ENCODE data around the gene MT3.

The MT3 gene

DNA sequence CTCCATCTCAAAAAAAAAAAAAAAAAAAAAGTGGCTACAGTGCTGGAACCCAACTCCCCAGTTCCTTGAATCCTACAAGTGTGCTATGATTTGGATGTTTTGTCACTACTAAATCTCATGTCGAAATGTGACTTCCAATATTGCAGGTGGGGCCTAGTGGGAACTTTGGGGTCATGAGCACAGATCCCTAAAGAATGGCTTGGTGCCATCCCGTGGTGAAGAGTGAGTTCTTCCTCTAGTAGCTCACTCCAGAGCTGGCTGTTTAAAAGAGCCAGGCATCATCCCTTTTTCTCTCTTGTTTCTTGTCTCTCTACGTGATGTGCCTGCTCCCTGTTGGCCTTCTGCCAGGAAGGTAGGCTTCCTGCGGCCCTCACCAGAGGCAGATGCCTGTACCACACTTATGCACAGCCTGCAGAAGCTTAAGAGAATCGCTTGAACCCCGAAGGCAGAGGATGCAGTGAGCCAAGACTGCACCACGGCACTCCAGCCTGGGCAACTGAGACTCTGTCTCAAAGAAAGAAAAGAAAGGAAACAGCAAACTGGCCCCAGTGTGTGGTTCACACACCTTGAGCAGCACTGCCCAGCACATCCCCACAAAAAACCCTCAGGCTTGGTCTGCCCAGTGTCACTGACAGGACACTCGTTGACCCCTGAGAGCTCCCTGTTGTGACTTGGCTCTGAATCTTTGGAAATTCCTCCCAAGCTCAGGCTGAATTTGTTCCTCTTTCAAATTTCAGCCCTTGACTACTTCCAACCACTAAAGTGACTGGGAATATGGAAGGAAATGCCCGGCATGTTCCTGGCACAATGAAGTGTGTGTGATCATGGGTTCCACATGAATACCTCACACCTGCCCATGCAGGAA is 39.4 kb downstream of the MT3 start:
- DNase-seq (ENCODE audit: low read depth, low spot score), result no peak
- Histone ChIP-seq H3K36me3 (ENCODE audit: insufficient read depth, low read length) (no peaks in the 10 kb centered on the region), H3K27ac (no peak overlapping the region)

DNA sequence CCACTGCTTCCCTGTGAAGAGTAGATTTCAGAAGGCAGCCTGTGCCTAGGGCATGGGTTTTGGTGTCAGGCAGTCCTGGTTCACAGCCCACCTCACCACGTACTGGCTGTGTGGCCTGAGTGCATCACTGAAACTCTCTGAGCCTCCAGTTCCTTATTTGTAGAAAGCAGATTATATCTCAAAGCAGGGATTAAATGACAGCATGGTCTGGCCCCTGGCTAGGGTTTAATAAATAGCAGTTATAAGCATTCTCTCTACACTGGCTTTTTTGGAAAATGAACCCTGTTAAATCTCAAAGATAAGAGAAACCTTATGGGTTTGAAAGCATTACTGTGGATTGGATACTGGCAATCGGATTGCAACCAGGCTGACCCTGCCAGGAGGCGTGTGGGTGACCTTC is 40.2 kb downstream of the MT3 start:
- H3K9ac ChIP-seq (ENCODE audit: insufficient read length), result no peak overlapping the region
- no peaks in the 10 kb centered on the region for H3K36me3 ChIP-seq (ENCODE audit: insufficient read depth, low read length)
- no peak for DNase-seq (ENCODE audit: low read depth, low spot score)
- H3K9me3 ChIP-seq (ENCODE audit: low read depth, low read length), result no peaks in the 10 kb centered on the region
- H3K4me3 ChIP-seq, result no peak overlapping the region
- H3K27ac ChIP-seq, result no peak overlapping the region
- TF ChIP-seq EZH2 (IDR thresholded peaks at IDR 0.05) (no peak), POLR2AphosphoS5 (IDR thresholded peaks at IDR 0.05; ENCODE audit: borderline replicate concordance, low read depth, low read length) (no peak), FOXP2 (optimal IDR thresholded peaks at IDR 0.05; ENCODE audit: control extremely low read depth, extremely low read length, insufficient read depth) (no peak)

More for the DNA sequence above, 39.4 kb downstream of the MT3 start:
- Histone ChIP-seq H3K9ac (ENCODE audit: insufficient read length) (no peak overlapping the region), H3K9me3 (ENCODE audit: low read depth, low read length) (no peaks in the 10 kb centered on the region), H3K4me3 (no peak overlapping the region)
- TF ChIP-seq POLR2AphosphoS5 (IDR thresholded peaks at IDR 0.05; ENCODE audit: borderline replicate concordance, low read depth, low read length), result no peak
- no peak for TF ChIP-seq EZH2 (IDR thresholded peaks at IDR 0.05)
- TF ChIP-seq FOXP2 (optimal IDR thresholded peaks at IDR 0.05; ENCODE audit: control extremely low read depth, extremely low read length, insufficient read depth), result no peak

GRCh38 chr16:56630134-56630533 is 40.8 kb downstream of the MT3 start:
- no peaks in the 10 kb centered on the region for H3K9me3 ChIP-seq (ENCODE audit: low read depth, low read length)
- no peak for TF ChIP-seq EZH2 (IDR thresholded peaks at IDR 0.05)
- TF ChIP-seq FOXP2 (optimal IDR thresholded peaks at IDR 0.05; ENCODE audit: control extremely low read depth, extremely low read length, insufficient read depth), result no peak
- TF ChIP-seq POLR2AphosphoS5 (IDR thresholded peaks at IDR 0.05; ENCODE audit: borderline replicate concordance, low read depth, low read length), result no peak
- H3K9ac ChIP-seq (ENCODE audit: insufficient read length), result no peak overlapping the region
- H3K27ac ChIP-seq, result no peak overlapping the region
- no peaks in the 10 kb centered on the region for H3K36me3 ChIP-seq (ENCODE audit: insufficient read depth, low read length)
- no peak overlapping the region for H3K4me3 ChIP-seq
- DNase-seq (ENCODE audit: low read depth, low spot score), result no peak

- H3K27ac ChIP-seq, result no peak overlapping the region
- no peak overlapping the region for H3K9ac ChIP-seq (ENCODE audit: insufficient read length)
- H3K4me3 ChIP-seq, result no peak overlapping the region
- no peaks in the 10 kb centered on the region for H3K9me3 ChIP-seq (ENCODE audit: low read depth, low read length)
- TF ChIP-seq FOXP2 (optimal IDR thresholded peaks at IDR 0.05; ENCODE audit: control extremely low read depth, extremely low read length, insufficient read depth) (no peak), EZH2 (IDR thresholded peaks at IDR 0.05) (no peak), POLR2AphosphoS5 (IDR thresholded peaks at IDR 0.05; ENCODE audit: borderline replicate concordance, low read depth, low read length) (no peak)
- H3K36me3 ChIP-seq (ENCODE audit: insufficient read depth, low read length), result no peaks in the 10 kb centered on the region
- DNase-seq (ENCODE audit: low read depth, low spot score), result no peak
Observed at GRCh38 chr16:56631197-56631596, 41.9 kb downstream of the MT3 start.

- Histone ChIP-seq H3K27ac (no peak overlapping the region), H3K9me3 (ENCODE audit: low read depth, low read length) (no peaks in the 10 kb centered on the region), H3K4me3 (no peak overlapping the region), H3K36me3 (ENCODE audit: insufficient read depth, low read length) (no peaks in the 10 kb centered on the region), H3K9ac (ENCODE audit: insufficient read length) (no peak overlapping the region)
- TF ChIP-seq FOXP2 (optimal IDR thresholded peaks at IDR 0.05; ENCODE audit: control extremely low read depth, extremely low read length, insufficient read depth), result no peak
- no peak for TF ChIP-seq POLR2AphosphoS5 (IDR thresholded peaks at IDR 0.05; ENCODE audit: borderline replicate concordance, low read depth, low read length)
- no peak for TF ChIP-seq EZH2 (IDR thresholded peaks at IDR 0.05)
- no peak for DNase-seq (ENCODE audit: low read depth, low spot score)
Observed at GRCh38 chr16:56631832-56632155, 42.5 kb downstream of the MT3 start.

DNA sequence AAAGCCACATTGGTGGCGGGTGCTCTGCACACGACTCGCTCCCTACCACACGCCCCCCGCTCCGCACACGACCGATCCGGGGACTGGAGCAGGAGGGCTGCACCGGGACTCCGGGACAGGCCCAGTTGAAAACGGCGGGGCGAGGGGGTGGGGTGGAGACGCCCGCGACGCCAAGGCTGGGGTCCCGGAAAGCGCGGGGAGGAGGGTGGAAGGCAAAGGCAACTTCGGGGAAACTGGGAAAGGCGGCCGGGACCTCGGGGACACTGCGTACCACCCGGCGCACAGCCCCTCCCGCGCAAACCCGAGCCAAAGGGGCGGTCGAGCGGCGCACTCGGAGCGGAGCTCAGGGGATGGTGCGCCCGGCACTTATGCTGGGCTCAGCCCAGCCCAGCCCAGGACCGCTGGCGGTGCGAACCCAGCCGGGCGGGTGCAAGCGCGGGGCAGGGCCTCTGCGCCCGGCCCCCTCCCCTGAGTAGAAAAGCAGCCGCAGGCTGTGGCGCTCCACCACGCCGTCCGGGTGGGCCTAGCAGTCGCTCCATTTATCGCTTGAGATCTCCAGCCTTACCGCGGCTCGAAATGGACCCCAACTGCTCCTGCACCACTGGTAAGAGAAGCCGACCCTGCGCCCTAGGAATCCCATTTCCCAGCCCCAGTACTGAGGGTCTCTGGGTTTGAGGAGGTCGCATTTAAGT is 43.0 kb downstream of the MT3 start, which contains the start of gene MT1M:
TSS of gene MT1M (plus strand) at position 504 of the 692 bp plus-strand sequence. CDS start at position 577, 73 bp downstream.
- H3K4me3 ChIP-seq, result no peak within 1 kb of the TSS
- no peaks in the 10 kb centered on the region for H3K36me3 ChIP-seq (ENCODE audit: insufficient read depth, low read length)
- no peaks in the 10 kb centered on the region for H3K9me3 ChIP-seq (ENCODE audit: low read depth, low read length)
- no peak within 1 kb of the TSS for H3K9ac ChIP-seq (ENCODE audit: insufficient read length)
- DNase-seq (ENCODE audit: low read depth, low spot score), result no peak
- no peak within 1 kb of the TSS for H3K27ac ChIP-seq
- no peak for TF ChIP-seq POLR2AphosphoS5 (IDR thresholded peaks at IDR 0.05; ENCODE audit: borderline replicate concordance, low read depth, low read length)

- Histone ChIP-seq H3K9ac (ENCODE audit: insufficient read length) (no peak overlapping the region), H3K4me3 (no peak overlapping the region), H3K27ac (no peak overlapping the region), H3K9me3 (ENCODE audit: low read depth, low read length) (no peaks in the 10 kb centered on the region), H3K36me3 (ENCODE audit: insufficient read depth, low read length) (no peaks in the 10 kb centered on the region)
- no peak for TF ChIP-seq FOXP2 (optimal IDR thresholded peaks at IDR 0.05; ENCODE audit: control extremely low read depth, extremely low read length, insufficient read depth)
- TF ChIP-seq POLR2AphosphoS5 (IDR thresholded peaks at IDR 0.05; ENCODE audit: borderline replicate concordance, low read depth, low read length), result no peak
- no peak for TF ChIP-seq EZH2 (IDR thresholded peaks at IDR 0.05)
- no peak for DNase-seq (ENCODE audit: low read depth, low spot score)
Observed at GRCh38 chr16:56632848-56633365, 43.6 kb downstream of the MT3 start.

GRCh38 chr16:56633535-56633934 is 44.2 kb downstream of the MT3 start:
- H3K36me3 ChIP-seq (ENCODE audit: insufficient read depth, low read length), result no peaks in the 10 kb centered on the region
- no peak for DNase-seq (ENCODE audit: low read depth, low spot score)
- H3K9ac ChIP-seq (ENCODE audit: insufficient read length), result no peak overlapping the region
- TF ChIP-seq EZH2 (IDR thresholded peaks at IDR 0.05), result no peak
- no peak overlapping the region for H3K4me3 ChIP-seq
- no peak overlapping the region for H3K27ac ChIP-seq
- H3K9me3 ChIP-seq (ENCODE audit: low read depth, low read length), result no peaks in the 10 kb centered on the region

Data from SK-N-MC (cell line).